ENCODE results near the gene SPIRE1.

The SPIRE1 gene

DNA sequence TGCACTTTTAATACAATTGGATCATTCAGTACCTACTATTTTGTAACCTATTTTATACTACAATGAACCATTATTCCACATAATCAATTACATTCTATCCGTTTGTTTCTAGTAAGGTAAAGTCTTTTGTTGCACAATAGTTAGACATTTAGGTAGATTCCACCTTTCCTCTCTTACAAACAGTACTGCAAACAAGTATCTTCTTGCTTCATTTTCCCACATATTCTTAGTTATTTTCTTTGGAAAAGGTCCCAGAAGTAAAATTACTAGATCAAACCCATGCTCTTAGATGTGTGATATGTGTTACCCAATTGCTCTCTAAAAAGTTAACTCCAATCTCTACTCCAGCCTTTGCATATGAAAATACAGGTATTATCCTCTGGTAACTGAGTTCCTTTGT, 49.6 kb downstream of the SPIRE1 start:
- no peak overlapping the region for H2AFZ ChIP-seq (ENCODE audit: low read depth, low read length, severe bottlenecking)
- H3K4me2 ChIP-seq (ENCODE audit: low read depth, low read length, poor library complexity, severe bottlenecking), result no peak overlapping the region
- H4K20me1 ChIP-seq (ENCODE audit: low read depth, low read length), result no peaks in the 10 kb centered on the region
- TF ChIP-seq EZH2phosphoT487 (conservative IDR thresholded peaks at IDR 0.05; ENCODE audit: low read length), result no peak
- TF ChIP-seq, protein P1, sequence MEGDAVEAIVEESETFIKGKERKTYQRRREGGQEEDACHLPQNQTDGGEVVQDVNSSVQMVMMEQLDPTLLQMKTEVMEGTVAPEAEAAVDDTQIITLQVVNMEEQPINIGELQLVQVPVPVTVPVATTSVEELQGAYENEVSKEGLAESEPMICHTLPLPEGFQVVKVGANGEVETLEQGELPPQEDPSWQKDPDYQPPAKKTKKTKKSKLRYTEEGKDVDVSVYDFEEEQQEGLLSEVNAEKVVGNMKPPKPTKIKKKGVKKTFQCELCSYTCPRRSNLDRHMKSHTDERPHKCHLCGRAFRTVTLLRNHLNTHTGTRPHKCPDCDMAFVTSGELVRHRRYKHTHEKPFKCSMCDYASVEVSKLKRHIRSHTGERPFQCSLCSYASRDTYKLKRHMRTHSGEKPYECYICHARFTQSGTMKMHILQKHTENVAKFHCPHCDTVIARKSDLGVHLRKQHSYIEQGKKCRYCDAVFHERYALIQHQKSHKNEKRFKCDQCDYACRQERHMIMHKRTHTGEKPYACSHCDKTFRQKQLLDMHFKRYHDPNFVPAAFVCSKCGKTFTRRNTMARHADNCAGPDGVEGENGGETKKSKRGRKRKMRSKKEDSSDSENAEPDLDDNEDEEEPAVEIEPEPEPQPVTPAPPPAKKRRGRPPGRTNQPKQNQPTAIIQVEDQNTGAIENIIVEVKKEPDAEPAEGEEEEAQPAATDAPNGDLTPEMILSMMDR (IDR thresholded peaks at IDR 0.05; ENCODE audit: insufficient read depth, low read length, poor library complexity, severe bottlenecking), result no peak
- H3K9me3 ChIP-seq (ENCODE audit: insufficient read depth, low read length), result no peaks in the 10 kb centered on the region
- H3K9ac ChIP-seq (ENCODE audit: low read length), result no peak overlapping the region
- H3K27me3 ChIP-seq (ENCODE audit: low read length), result no peaks in the 10 kb centered on the region
- H3K27ac ChIP-seq (ENCODE audit: low read depth, low read length), result no peak overlapping the region
- H3K79me2 ChIP-seq (ENCODE audit: insufficient read depth, low read length), result no peaks in the 10 kb centered on the region
- no peak overlapping the region for H3K4me3 ChIP-seq (ENCODE audit: insufficient read depth, low read length, poor library complexity, severe bottlenecking)
- no peaks in the 10 kb centered on the region for H3K36me3 ChIP-seq (ENCODE audit: low read length)
- H3K9me2 ChIP-seq (replicated peaks; ENCODE audit: insufficient read depth, low read length), result no peaks in the 10 kb centered on the region
- no peaks in the 10 kb centered on the region for H3F3A ChIP-seq (ENCODE audit: insufficient read depth)

DNA sequence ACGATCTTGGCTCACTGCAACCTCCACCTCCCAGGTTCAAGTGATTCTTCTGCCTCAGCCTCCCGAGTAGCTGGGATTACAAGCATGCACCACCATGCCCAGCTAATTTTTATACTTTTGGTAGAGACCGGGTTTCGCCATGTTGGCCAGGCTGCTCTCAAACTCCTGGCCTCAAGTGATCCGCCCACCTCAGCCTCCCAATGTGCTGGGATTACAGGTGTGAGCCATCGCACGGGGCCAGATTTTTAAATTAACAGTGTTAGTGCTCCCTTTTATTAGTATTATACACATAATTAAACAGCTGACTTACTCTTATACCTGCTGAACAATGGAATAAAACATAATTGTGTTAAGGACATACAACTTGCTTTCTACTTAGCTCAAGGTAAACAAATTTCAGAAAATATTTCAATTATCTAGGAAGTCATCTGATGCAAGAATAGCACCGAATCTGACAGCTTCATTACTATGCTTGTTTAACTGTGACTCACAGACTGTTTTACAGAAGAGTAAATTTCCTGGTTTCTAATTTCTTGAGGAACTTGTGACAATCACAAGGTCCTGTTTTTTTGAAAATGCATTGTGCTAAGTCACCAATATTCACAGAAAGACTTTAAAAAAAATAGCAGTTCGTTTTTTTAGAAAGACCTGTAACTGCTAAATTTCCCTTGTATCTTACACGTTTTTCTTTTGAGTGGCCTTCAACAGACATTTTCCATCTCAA, 51.2 kb downstream of the SPIRE1 start:
- no peaks in the 10 kb centered on the region for H3F3A ChIP-seq (ENCODE audit: insufficient read depth)

DNA sequence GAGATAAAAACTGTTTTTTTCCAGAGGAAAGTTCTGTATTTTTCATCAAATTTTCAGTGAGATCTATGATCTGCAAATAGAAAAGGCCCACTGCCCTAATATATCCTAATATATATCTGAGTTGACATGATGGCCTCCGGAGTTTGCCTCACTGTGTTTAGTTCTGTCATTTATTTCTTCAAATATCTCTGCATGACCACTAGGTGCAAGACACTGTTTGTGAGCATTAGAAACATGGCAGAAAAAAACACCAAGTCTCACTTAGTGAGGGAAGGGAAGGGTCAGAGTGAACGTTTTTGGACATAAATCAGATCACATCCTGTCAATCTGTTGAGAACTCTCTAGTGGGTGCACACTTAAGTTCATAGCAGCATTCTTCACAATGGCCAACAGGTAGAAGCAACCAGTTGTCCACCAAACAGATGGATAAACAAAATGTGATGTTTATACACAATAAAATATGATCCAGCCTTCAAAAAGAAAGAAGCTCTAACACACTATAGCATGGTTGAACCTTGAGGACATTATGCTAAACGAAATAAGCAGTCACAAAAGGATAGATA, 53.4 kb downstream of the SPIRE1 start:
- TF ChIP-seq, protein P1 (IDR thresholded peaks at IDR 0.05; ENCODE audit: insufficient read depth, low read length, poor library complexity, severe bottlenecking), result no peak
- TF ChIP-seq EZH2phosphoT487 (conservative IDR thresholded peaks at IDR 0.05; ENCODE audit: low read length), result no peak
- Histone ChIP-seq H3K4me2 (ENCODE audit: low read depth, low read length, poor library complexity, severe bottlenecking) (no peak overlapping the region), H4K20me1 (ENCODE audit: low read depth, low read length) (no peaks in the 10 kb centered on the region), H3K9me3 (ENCODE audit: insufficient read depth, low read length) (no peaks in the 10 kb centered on the region), H3K27me3 (ENCODE audit: low read length) (no peaks in the 10 kb centered on the region), H3K36me3 (ENCODE audit: low read length) (no peaks in the 10 kb centered on the region), H3K79me2 (ENCODE audit: insufficient read depth, low read length) (no peaks in the 10 kb centered on the region), H3K27ac (ENCODE audit: low read depth, low read length) (no peak overlapping the region), H3F3A (ENCODE audit: insufficient read depth) (no peaks in the 10 kb centered on the region), H2AFZ (ENCODE audit: low read depth, low read length, severe bottlenecking) (no peak overlapping the region), H3K9ac (ENCODE audit: low read length) (no peak overlapping the region), H3K4me3 (ENCODE audit: insufficient read depth, low read length, poor library complexity, severe bottlenecking) (no peak overlapping the region), H3K9me2 (replicated peaks; ENCODE audit: insufficient read depth, low read length) (no peaks in the 10 kb centered on the region)

More for the DNA sequence above, 51.2 kb downstream of the SPIRE1 start:
- no peak overlapping the region for H2AFZ ChIP-seq (ENCODE audit: low read depth, low read length, severe bottlenecking)
- TF ChIP-seq, protein P1 (IDR thresholded peaks at IDR 0.05; ENCODE audit: insufficient read depth, low read length, poor library complexity, severe bottlenecking), result no peak
- H3K9ac ChIP-seq (ENCODE audit: low read length), result no peak overlapping the region
- H3K27me3 ChIP-seq (ENCODE audit: low read length), result no peaks in the 10 kb centered on the region
- H3K36me3 ChIP-seq (ENCODE audit: low read length), result no peaks in the 10 kb centered on the region
- no peak overlapping the region for H3K4me2 ChIP-seq (ENCODE audit: low read depth, low read length, poor library complexity, severe bottlenecking)
- H3K4me3 ChIP-seq (ENCODE audit: insufficient read depth, low read length, poor library complexity, severe bottlenecking), result no peak overlapping the region
- no peaks in the 10 kb centered on the region for H3K9me3 ChIP-seq (ENCODE audit: insufficient read depth, low read length)
- H3K9me2 ChIP-seq (replicated peaks; ENCODE audit: insufficient read depth, low read length), result no peaks in the 10 kb centered on the region
- no peak overlapping the region for H3K27ac ChIP-seq (ENCODE audit: low read depth, low read length)
- H3K79me2 ChIP-seq (ENCODE audit: insufficient read depth, low read length), result no peaks in the 10 kb centered on the region
- no peaks in the 10 kb centered on the region for H4K20me1 ChIP-seq (ENCODE audit: low read depth, low read length)
